NCI-H748 (cell line): ENCODE data around the gene ASGR2.
A peak's percentile ranks its signal among the peaks of the same experiment; 100 is the strongest.
"Not testable (repeated sequence)": the region's sequence is repeated elsewhere in the genome, so short reads cannot be mapped to it uniquely, and the experiment has no call there.

Experiments
- DNase-seq: peaks from one replicate; lab custom pipeline; 2025; ENCODE audit not compliant: unreplicated experiment; lab: John Stamatoyannopoulos, UW

ASGR2 gene

GRCh38 chr17:7100641-7101379 lies 13.8 kb downstream of the ASGR2 start:
- not testable (repeated sequence) for DNase-seq

- no peak for DNase-seq
Observed at GRCh38 chr17:7098802-7099459, 15.7 kb downstream of the ASGR2 start.

GRCh38 chr17:7097940-7098339 lies 16.7 kb downstream of the ASGR2 start:
- DNase-seq, result no peak

- DNase-seq, result peak; percentile 30
Observed at GRCh38 chr17:7095625-7096024, 19.0 kb downstream of the ASGR2 start.

DNA sequence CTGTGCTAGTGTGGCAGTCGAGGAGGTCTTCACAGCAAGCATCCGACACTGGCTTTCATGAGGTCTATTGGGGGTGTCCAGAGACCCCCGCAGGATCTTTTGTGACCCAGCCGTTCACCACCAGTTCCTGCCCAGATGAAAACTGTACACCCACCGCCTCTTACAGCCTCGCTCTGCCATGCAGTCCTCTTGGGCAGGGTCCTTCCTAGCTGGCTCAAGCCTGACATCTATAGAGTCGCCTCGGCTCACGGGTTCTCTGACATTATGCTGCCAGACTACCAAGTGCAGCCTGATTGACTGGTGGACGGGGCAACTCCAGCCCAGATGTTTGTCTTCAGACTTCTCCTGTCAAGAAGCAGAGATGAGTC lies 20.0 kb downstream of the ASGR2 start:
- no peak for DNase-seq

DNA sequence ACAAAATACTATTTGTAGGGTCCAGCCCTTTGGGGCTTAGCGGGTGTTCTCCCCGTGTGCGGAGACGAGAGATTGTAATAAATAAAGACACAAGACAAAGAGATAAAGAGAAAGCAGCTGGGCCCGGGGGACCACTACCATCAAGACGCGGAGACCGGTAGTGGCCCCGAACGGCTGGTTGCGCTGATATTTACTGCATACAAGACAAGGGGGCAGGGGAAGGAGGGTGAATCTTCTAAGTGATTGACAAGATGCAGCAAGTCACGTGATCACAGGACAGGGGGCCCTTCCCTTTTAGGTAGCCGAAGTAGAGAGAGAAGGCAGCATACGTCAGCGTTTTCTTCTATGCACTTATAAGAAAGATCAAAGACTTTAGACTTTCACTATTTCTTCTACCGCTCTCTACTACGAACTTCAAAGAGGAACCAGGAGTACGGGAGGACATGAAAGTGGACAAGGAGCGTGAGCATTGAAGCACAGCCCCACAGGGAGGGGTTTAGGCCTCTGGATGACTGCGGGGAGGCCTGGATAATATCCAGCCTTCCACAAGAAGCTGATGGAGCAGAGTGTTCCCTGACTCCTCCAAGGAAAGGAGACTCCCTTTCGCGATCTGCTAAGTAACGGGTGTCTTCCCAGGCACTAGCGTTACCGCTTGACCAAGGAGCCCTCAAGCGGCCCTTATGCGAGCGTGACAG lies 23.2 kb downstream of the ASGR2 start:
- not testable (repeated sequence) for DNase-seq

DNA sequence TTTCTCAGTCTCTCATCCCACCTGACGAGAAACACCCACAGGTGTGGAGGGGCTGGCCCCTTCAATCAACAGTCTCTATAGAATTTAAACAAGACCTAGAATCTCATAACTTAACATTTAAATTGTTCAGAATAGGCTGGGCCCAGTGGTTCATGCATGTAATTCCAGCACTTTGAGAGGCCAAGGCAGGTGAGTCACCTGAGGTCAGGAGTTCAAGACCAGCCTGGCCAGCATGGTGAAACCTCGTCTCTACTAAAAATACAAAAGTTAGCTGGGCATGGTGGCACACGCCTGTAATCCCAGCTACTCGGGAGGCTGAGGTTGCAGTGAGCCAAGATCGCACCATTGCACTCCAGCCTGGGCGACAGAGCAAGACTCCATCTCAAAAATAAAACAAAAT lies 25.1 kb downstream of the ASGR2 start:
- DNase-seq, result not testable (repeated sequence)

GRCh38 chr17:7088442-7088841 lies 26.2 kb downstream of the ASGR2 start:
- not testable (repeated sequence) for DNase-seq

DNA sequence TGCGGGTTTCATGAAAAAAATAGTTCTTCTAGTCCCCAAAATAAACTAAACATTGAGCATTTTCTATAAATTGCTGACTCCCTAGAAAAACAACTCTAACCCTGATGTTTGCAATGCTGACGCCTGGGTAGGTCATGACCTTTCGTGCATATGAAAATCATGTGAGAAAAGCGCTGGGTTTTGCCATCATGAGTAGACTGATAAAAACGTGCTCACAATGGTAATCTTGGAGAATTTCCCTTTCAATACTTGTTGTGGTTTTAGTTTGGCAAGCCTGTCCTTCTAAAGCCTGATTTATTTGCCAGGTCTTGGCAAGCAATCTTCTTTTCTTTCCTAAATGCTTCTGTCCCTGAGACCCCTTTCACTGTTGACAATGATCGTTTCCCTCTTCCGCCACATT lies 30.5 kb downstream of the ASGR2 start:
- DNase-seq, result no peak

GRCh38 chr17:7083592-7083991 lies 31.0 kb downstream of the ASGR2 start:
- DNase-seq, result no peak

DNA sequence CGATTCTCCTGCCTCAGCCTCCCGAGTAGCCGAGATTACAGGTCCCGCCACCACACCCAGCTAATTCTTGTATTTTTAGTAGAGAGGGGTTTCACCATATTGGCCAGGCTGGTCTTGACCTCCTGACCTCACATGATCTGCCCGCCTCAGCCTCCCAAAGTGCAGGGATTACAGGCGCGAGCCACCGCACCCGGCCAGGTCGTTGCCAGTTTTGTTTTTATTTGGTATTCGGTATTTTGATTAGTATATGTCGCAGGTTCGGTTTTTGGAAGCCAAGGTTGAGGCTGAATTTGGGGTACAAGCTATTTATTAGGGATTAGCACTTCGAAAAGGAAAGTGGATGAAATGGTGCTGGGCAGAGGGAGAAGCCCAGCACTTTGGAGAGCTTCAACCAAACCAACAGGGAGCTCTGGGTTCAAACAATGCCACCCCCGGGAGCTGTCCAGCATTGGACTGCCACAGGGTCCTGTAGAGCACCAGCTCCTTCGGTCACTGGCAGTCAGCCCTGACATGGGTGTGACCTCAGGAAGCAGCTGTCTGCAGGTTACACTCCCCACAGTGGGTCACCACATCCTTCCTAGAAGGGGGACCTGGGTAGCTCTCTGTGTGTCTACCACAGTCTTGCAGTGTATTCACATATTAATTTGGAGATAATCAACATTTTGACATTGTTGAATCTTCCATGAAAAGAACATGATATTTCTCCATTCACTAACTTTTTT lies 33.1 kb downstream of the ASGR2 start:
- no peak for DNase-seq

DNA sequence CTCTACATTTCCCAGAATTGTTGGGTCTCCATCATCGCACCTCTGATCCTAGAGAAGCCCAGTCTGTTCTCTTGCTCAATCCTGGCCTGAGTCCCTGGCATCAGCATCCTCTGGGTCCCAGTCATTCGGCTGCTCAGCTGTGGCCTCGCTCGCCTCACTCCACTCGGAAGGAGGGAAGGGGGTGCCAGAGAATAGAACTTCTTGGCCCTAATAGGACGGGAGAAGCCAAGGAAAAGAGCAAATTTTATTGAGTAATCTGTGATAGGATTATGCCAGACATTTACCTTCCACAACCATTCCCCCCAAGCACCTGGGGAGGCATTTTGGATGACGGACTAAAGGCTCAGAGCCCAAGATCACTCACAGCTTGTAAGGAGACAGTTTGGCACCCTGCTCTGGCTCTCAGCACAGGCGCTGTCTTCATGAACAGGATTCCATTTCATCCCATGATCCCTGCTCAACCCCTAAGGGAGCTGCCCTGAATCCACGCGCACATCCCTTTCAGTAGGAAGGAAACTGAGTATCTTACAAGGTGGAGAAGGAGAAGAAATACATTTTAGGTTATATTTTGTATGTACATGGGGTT lies 34.1 kb downstream of the ASGR2 start:
- no peak for DNase-seq

- DNase-seq, result no peak
Observed at GRCh38 chr17:7079581-7080455, 34.8 kb downstream of the ASGR2 start, which contains the start of gene CLEC10A. CLEC10A (minus strand) TSS chr17:7080251; CDS start chr17:7078812, 1,439 bp downstream.

DNA sequence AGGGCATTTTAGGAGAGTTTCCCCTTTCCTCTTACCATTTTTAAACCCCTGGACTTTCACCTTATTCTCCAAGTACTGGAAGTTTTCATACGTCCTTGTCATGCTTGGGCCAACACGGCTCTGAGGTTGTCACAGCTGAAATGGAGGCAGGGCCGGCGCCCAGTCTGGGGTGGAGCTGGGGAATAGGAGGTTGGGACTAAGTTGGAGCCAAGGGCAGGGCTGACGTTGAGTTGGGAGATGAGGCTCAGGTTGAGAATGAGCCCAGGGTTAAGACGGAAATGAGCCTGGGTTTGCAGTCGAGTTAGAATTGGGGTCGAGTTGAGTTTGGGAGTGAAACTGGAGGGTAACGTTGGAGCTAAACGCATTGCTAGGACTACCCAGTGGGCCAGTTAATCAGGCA lies 35.9 kb downstream of the ASGR2 start:
- no peak for DNase-seq

DNA sequence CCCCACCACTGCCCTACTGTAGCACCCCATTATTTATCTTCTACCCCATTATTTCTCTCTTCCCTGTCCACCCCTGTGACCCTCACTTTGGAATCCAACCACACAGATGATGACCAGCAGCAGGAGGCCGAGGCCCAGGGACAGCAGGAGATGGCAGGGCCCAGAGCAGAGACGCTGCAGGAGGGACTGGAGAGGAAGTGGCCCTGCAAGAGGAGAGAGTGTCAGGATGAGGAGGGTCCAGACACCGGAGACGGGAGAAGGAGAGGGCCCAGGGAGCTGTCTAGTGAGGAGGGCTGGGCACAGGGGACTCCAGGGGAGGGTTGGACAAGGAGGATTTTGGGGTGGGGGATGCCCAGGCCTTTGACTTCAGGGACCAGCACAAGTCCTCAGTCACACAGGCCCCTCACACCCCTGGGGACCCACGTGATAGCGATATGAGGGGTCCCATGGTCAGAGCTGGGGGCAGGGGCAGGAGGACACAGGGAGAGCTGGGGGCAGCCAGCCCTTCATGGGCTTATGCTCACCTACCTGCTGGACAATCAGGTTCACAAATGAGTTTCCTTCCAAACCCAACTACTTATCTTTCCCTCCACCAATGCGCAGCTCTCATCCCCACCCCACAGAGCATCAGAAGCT lies 36.6 kb downstream of the ASGR2 start:
- no peak for DNase-seq

GRCh38 chr17:7074931-7075330 lies 39.7 kb downstream of the ASGR2 start:
- DNase-seq, result no peak

GRCh38 chr17:7072406-7072805 lies 42.2 kb downstream of the ASGR2 start:
- no peak for DNase-seq

- no peak for DNase-seq
Observed at GRCh38 chr17:7070712-7071111, 43.9 kb downstream of the ASGR2 start.

- DNase-seq, result no peak
Observed at GRCh38 chr17:7068268-7068667, 46.4 kb downstream of the ASGR2 start.

DNA sequence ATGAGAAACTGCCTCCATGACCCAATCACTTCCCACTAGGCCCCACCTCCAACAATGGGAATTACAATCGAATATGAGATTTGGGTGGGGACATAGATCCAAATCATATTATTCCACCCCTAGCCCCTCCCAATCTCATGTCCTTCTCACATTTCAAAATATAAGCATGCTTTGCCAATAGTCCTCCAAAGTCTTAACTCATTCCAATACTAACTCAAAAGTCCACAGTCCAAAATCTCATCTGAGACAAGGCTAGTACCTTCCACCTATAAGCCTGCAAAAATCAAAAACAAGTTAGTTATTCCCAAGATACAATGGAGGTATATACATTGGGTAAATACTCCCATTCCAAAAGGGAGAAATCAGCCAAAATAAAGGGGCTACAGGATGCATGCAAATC lies 47.4 kb downstream of the ASGR2 start:
- no peak for DNase-seq
